T-helper 1 cell treated with Interleukin-12 subunit alpha and Interleukin-12 subunit beta and Interleukin-4 antibody, amounts not matched to agents 30 ng/mL and 1 ng/mL, for 36 hours (primary cell): ENCODE measurements around the gene IAH1. TPM values are rescaled to one million over a fixed set of nuclear protein-coding genes. Genes with fewer than 3 reads are reported as not detected.
"Not testable (repeated sequence)": the region's sequence is repeated elsewhere in the genome, so short reads cannot be mapped to it uniquely, and the experiment has no call there.

Experiments
- intact Hi-C: fragments of 100-400 bp; cut with micrococcal nuclease; formaldehyde crosslinking; loops from one replicate; pipeline ENCODE4 v1.15.1; 2024
- total RNA-seq: library from RNA; stranded (reverse); gene quantifications from 2 replicates; pipeline ENCODE4 v1.2.3, GENCODE V29; 2022

The IAH1 gene
- total RNA-seq, 1 donor from 2014 or later = 60.7 TPM

- intact Hi-C loops = loop anchor here (5.0 to 10.0 kb wide), 2 partner anchors 141 to 974 kb away; partner anchors contain the start of gene ODC1
Observed at GRCh38 chr2:9473308-9473984, 905 bp upstream of the IAH1 start.

GRCh38 chr2:9473985-9474360 lies 378 bp upstream of the IAH1 start:
- intact Hi-C loops = loop anchor here (1.0 to 10.0 kb wide), 8 partner anchors 51 to 973 kb away; partner anchors contain the start of genes ADAM17, CPSF3, ITGB1BP1 and ODC1

- intact Hi-C loops = loop anchor here (10.0 kb wide), 1 partner anchor 137 kb away; no protein-coding TSS in a partner anchor
Observed at GRCh38 chr2:9477914-9478313, 3.6 kb downstream of the IAH1 start.

GRCh38 chr2:9478526-9478925 lies 4.2 kb downstream of the IAH1 start:
- intact Hi-C loops = loop anchor here (10.0 kb wide), 1 partner anchor 136 kb away; no protein-coding TSS in a partner anchor

- intact Hi-C loops = no loop called here
Observed at GRCh38 chr2:9480157-9480556, 5.8 kb downstream of the IAH1 start.

- intact Hi-C loops = no loop called here
Observed at GRCh38 chr2:9483107-9483506, 8.8 kb downstream of the IAH1 start.

- intact Hi-C loops = no loop called here
Observed at GRCh38 chr2:9484533-9484932, 10.2 kb downstream of the IAH1 start.

GRCh38 chr2:9488583-9489547 lies 14.5 kb downstream of the IAH1 start:
- intact Hi-C loops = no loop called here

GRCh38 chr2:9490789-9491188 lies 16.4 kb downstream of the IAH1 start:
- intact Hi-C loops = no loop called here

GRCh38 chr2:9492927-9493326 lies 18.6 kb downstream of the IAH1 start:
- intact Hi-C loops = no loop called here

GRCh38 chr2:9493478-9493877 lies 19.1 kb downstream of the IAH1 start:
- intact Hi-C loops = no loop called here

- intact Hi-C loops = no loop called here
Observed at GRCh38 chr2:9494081-9494480, 19.7 kb downstream of the IAH1 start.

- intact Hi-C loops = no loop called here
Observed at GRCh38 chr2:9497017-9497416, 22.7 kb downstream of the IAH1 start.

- intact Hi-C loops = no loop called here
Observed at GRCh38 chr2:9498210-9498609, 23.9 kb downstream of the IAH1 start.

GRCh38 chr2:9508931-9509330 lies 34.6 kb downstream of the IAH1 start:
- intact Hi-C loops = no loop called here

GRCh38 chr2:9513946-9514345 lies 39.6 kb downstream of the IAH1 start:
- intact Hi-C loops = not testable (repeated sequence)

GRCh38 chr2:9517118-9517782 lies 42.9 kb downstream of the IAH1 start:
- intact Hi-C loops = no loop called here

- intact Hi-C loops = no loop called here
Observed at GRCh38 chr2:9518163-9518562, 43.8 kb downstream of the IAH1 start.

- intact Hi-C loops = no loop called here
Observed at GRCh38 chr2:9518780-9519179, 44.4 kb downstream of the IAH1 start.

- intact Hi-C loops = no loop called here
Observed at GRCh38 chr2:9519250-9519649, 44.9 kb downstream of the IAH1 start.

- intact Hi-C loops = no loop called here
Observed at GRCh38 chr2:9524291-9524690, 49.9 kb downstream of the IAH1 start.

GRCh38 chr2:9525266-9525665 lies 50.9 kb downstream of the IAH1 start:
- intact Hi-C loops = no loop called here
